ENCODE measurements around the gene SCARB2. TPM values are rescaled to one million over a fixed set of nuclear protein-coding genes. Genes with fewer than 3 reads are reported as not detected.

The SCARB2 gene
- total and polyA plus RNA-seq, 7 donors: 58.5 to 199 (median 109) TPM

DNA sequence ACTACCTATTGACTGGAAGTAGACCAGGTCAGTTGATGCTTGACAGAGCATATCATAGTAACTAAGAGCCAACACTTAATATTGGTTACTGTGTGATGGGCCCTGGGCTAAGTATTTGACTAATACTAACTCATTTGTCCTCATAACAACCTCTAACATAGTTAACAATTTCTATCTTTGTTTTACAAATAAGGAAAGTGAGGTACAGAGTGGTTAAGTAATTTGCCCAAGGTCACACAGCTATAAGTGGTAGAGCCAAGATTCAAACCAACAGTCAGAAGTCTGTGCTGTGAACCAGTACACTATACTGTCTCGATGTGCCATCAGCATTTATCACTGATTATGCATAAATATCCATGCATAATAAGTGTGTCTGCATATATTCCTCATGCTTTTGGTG is 38.3 kb downstream of the SCARB2 start:
- 95 to 100% (median 95%) methylated on average over 1 of the region's 1 CpG for WGBS, 3 donors
- no peak for DNase-seq
- Histone ChIP-seq H3K4me3 (no peak overlapping the region), H3K27ac (no peak overlapping the region), H3K36me3 (ENCODE audit: insufficient read depth in 1 of 2, low read depth in 1 of 2) (peaks cover 3 to 92% of the 10 kb centered on the region in 2 donors), H3K27me3 (ENCODE audit: insufficient read depth in 3 of 3, low read length in 2 of 3) (no peaks in the 10 kb centered on the region), H3K9me3 (no peaks in the 10 kb centered on the region), H3K4me1 (peaks cover 15% of the 10 kb centered on the region)
- intact Hi-C loops (cut with DNase I): loop anchor here (5.0 to 10.0 kb wide), 2 partner anchors 132 to 329 kb away; partner anchors contain the start of gene STBD1 (in 1 of the 2)
- no peak for ATAC-seq
- TF ChIP-seq, protein P1, sequence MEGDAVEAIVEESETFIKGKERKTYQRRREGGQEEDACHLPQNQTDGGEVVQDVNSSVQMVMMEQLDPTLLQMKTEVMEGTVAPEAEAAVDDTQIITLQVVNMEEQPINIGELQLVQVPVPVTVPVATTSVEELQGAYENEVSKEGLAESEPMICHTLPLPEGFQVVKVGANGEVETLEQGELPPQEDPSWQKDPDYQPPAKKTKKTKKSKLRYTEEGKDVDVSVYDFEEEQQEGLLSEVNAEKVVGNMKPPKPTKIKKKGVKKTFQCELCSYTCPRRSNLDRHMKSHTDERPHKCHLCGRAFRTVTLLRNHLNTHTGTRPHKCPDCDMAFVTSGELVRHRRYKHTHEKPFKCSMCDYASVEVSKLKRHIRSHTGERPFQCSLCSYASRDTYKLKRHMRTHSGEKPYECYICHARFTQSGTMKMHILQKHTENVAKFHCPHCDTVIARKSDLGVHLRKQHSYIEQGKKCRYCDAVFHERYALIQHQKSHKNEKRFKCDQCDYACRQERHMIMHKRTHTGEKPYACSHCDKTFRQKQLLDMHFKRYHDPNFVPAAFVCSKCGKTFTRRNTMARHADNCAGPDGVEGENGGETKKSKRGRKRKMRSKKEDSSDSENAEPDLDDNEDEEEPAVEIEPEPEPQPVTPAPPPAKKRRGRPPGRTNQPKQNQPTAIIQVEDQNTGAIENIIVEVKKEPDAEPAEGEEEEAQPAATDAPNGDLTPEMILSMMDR (IDR thresholded peaks at IDR 0.05): no peak

DNA sequence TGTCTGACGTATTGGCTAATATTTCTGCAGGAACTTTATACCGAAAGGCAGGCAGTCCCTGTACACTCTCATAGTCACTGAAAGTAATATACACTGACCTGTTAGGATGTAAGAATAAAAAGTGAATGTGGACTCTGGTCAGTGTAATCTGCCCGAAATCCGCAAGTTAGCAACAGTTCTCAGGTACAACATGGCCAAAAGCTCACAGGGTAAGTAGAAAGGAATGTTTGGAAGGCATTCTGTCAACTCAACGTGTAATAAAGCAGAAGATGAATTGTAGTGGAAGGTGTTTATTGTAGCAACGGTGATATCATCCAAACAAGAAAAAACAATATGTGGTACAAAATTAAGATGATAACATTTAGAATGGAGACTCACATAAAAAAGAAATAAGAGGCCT is 39.4 kb downstream of the SCARB2 start:
- H3K9me3 ChIP-seq: no peaks in the 10 kb centered on the region
- no peak overlapping the region for H3K27ac ChIP-seq
- no peak overlapping the region for H3K4me3 ChIP-seq
- TF ChIP-seq, protein P1 (IDR thresholded peaks at IDR 0.05): no peak
- no peaks in the 10 kb centered on the region for H3K27me3 ChIP-seq (ENCODE audit: insufficient read depth in 3 of 3, low read length in 2 of 3)
- H3K4me1 ChIP-seq: peaks cover 15% of the 10 kb centered on the region
- intact Hi-C loops (cut with DNase I): loop anchor here in 1 of 2 donors (10.0 kb wide), 1 partner anchor 331 kb away; no protein-coding TSS in a partner anchor
- ATAC-seq (no peak), DNase-seq (no peak)
- WGBS, 3 donors: 83 to 92% (median 85%) methylated on average over 6 of the region's 6 CpGs
- H3K36me3 ChIP-seq (ENCODE audit: insufficient read depth in 1 of 2, low read depth in 1 of 2): peaks cover 3 to 93% of the 10 kb centered on the region in 2 donors

DNA sequence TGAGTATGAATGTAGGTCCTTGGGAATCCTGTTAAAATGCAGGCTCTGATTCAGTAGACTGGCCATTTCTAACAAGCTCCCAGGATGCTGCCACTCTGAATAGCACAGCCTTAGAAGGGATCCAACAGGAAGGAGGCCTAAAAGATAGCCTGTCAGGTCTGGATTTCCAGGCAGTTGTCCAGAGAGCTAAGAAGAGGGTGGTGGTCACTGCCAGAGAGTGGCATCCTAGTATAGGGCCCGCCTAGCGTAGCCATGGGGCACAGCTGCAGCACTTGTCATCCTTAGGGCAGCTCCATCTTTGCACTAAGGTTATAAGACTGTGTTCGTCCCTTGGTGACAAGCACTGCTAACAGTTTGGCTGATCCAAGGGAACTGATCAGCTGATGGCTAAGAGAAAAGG is 44.9 kb downstream of the SCARB2 start:
- Histone ChIP-seq H3K9me3 (no peaks in the 10 kb centered on the region), H3K4me3 (no peak overlapping the region), H3K27ac (no peak overlapping the region), H3K27me3 (ENCODE audit: insufficient read depth in 3 of 3, low read length in 2 of 3) (no peaks in the 10 kb centered on the region), H3K4me1 (peaks cover 3% of the 10 kb centered on the region), H3K36me3 (ENCODE audit: insufficient read depth in 1 of 2, low read depth in 1 of 2) (peaks cover 15 to 99% of the 10 kb centered on the region in 2 donors)
- ATAC-seq: peak in 1 of 4 donors; percentile 25
- TF ChIP-seq, protein P1 (IDR thresholded peaks at IDR 0.05): no peak
- no peak for DNase-seq
- intact Hi-C loops (cut with DNase I): no loop called here
- 79 to 88% (median 87%) methylated on average over 3 of the region's 3 CpGs for WGBS, 3 donors

DNA sequence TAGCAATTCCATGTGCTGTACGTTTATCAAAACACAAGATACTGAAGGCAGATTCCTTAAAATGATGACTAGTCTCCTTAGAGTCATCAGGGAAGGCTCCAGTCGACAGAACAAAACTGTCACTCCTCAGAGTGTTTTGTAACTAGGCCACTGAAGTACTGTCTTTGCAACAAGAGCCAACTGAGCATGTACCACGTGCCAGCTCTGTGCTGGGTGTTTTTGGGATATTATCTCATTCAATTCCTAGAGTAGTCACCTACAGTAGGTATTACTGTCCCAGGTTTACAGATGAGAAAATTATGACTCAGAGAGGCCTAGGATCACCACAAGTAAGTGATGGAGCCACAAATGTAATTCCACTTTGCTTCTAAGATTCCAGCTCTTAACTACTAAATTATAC is 47.1 kb downstream of the SCARB2 start:
- Histone ChIP-seq H3K4me3 (no peak overlapping the region), H3K36me3 (ENCODE audit: insufficient read depth in 1 of 2, low read depth in 1 of 2) (peaks cover 21 to 99% of the 10 kb centered on the region in 2 donors), H3K27me3 (ENCODE audit: insufficient read depth in 3 of 3, low read length in 2 of 3) (no peaks in the 10 kb centered on the region), H3K9me3 (no peaks in the 10 kb centered on the region), H3K27ac (peak overlapping the region; percentile 58), H3K4me1 (peaks cover 3% of the 10 kb centered on the region)
- TF ChIP-seq, protein P1 (IDR thresholded peaks at IDR 0.05): no peak
- intact Hi-C loops (cut with DNase I): no loop called here
- 56 to 80% (median 57%) methylated on average over 3 of the region's 3 CpGs for WGBS, 3 donors
- no peak for DNase-seq
- ATAC-seq: peak; percentile 63 to 88 (median 78)

DNA sequence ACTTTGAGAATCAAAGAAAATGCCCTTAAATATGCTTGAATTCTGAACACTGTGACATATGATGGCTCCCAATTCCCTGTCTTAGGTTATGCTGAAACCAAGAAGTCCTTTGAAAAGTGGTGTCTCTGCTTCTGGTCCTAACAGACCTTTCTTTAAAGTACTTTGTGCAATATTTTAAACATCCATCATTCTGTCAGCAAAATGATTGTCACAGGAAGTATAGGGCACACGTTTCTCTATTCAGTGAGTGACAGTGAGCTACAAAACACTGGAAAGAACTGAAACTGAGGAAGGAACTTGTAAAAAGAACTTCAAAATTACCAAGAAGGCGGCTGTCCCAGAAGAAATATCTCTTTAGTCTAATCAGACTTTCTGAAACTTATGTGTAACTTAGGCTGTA is 53.3 kb downstream of the SCARB2 start:
- peaks cover 14 to 76% of the 10 kb centered on the region in 2 donors for H3K36me3 ChIP-seq (ENCODE audit: insufficient read depth in 1 of 2, low read depth in 1 of 2)
- no peak overlapping the region for H3K4me3 ChIP-seq
- peaks cover 3% of the 10 kb centered on the region for H3K4me1 ChIP-seq
- DNase-seq (no peak), ATAC-seq (no peak)
- intact Hi-C loops (cut with DNase I): no loop called here
- H3K27me3 ChIP-seq (ENCODE audit: insufficient read depth in 3 of 3, low read length in 2 of 3): no peaks in the 10 kb centered on the region
- TF ChIP-seq, protein P1 (IDR thresholded peaks at IDR 0.05): no peak
- WGBS, 3 donors: 22 to 70% (median 47%) methylated on average over 2 of the region's 2 CpGs
- no peaks in the 10 kb centered on the region for H3K9me3 ChIP-seq
- no peak overlapping the region for H3K27ac ChIP-seq
